GM10266 (cell line): ENCODE data around the gene AFF2.

ENCODE experiments used
- DNase-seq: peaks from one replicate; pipeline ENCODE4 v3.0.0; 2012; ENCODE audit errors: extremely low spot score
- TF ChIP-seq, protein P1 (sequence below): IDR thresholded peaks from 2 replicates; pipeline ENCODE4 v1.5.1; 2012; ENCODE audit warnings: mild to moderate bottlenecking, low read depth; ENCODE audit not compliant: control insufficient read depth, insufficient read depth; ENCODE audit errors: missing control alignments

The AFF2 gene

DNA sequence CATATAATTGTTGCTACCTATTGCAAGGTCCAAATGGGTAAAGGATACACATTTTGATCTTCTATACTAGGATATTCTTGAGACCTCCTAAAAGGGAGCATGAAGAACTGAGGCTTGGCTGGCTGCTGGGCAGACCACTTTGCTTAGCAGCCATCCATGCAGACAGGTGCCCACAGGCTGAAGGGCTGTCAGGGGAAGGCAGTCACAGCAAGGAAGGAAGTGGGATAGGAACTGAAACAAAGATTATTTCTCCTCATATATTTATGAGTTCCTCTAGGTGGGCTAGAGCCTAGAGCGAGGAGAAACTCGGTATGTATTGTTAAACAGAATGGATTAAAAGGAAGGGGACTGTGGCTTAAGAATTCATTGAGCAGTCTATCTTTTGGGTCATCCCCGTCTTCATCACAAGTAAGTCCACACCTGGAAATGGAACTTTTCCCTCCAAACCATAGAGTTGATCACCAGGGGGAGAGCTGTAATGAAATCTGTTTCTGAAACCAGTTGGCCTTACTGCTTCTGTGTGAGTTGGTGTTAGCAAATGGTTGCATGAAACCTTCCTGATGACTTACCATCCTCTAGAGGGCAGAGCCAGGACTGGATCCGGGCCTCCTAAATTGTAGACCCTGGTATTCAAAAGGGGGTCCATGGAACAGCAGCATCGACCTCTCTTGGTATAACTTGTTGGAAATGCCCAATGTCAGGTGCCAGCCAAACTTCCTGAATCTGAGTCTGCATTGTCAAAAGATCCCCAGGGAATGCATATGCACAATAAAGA lies 42.3 kb downstream of the AFF2 start:
- no peak for DNase-seq
- TF ChIP-seq, protein P1, sequence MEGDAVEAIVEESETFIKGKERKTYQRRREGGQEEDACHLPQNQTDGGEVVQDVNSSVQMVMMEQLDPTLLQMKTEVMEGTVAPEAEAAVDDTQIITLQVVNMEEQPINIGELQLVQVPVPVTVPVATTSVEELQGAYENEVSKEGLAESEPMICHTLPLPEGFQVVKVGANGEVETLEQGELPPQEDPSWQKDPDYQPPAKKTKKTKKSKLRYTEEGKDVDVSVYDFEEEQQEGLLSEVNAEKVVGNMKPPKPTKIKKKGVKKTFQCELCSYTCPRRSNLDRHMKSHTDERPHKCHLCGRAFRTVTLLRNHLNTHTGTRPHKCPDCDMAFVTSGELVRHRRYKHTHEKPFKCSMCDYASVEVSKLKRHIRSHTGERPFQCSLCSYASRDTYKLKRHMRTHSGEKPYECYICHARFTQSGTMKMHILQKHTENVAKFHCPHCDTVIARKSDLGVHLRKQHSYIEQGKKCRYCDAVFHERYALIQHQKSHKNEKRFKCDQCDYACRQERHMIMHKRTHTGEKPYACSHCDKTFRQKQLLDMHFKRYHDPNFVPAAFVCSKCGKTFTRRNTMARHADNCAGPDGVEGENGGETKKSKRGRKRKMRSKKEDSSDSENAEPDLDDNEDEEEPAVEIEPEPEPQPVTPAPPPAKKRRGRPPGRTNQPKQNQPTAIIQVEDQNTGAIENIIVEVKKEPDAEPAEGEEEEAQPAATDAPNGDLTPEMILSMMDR: no peak

DNA sequence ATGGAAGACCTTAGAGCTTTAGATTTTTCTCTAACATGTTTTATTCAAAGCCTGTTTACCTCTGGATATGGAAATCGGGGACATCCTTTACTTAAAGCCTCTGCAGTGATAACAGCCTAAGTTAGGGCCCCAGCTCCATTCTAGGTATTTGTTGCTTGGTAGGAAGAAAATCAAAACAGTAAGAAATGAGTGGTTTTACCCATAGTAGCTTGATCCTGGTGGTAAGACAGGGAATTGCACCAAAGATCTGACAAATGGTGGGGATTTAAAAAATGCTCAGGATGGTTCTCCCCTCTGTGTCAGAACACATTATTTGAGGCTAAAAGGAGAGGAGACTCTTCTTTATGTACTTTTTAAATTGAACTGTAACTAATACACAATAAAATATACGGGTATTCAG lies 52.4 kb downstream of the AFF2 start:
- TF ChIP-seq, protein P1: no peak
- DNase-seq: no peak

DNA sequence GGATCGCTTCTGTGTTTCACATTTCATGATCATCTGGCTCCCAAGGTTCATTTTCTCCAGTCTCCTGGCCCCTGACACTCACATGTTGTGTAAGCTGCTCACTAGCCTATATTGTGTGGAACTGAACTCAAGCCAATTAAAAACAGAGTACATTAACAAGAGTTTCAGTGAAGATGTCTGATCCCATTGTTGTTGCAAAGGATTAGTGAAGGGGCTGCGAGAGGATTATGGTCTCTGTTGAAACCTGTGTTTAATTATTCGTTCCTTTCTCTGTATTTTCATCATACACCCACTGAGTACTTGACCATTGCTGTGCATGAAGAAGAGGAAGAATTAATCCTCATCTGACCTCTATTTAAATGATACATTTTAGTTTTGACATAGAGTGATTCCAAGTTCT lies 54.7 kb downstream of the AFF2 start:
- DNase-seq: no peak
- TF ChIP-seq, protein P1: no peak

DNA sequence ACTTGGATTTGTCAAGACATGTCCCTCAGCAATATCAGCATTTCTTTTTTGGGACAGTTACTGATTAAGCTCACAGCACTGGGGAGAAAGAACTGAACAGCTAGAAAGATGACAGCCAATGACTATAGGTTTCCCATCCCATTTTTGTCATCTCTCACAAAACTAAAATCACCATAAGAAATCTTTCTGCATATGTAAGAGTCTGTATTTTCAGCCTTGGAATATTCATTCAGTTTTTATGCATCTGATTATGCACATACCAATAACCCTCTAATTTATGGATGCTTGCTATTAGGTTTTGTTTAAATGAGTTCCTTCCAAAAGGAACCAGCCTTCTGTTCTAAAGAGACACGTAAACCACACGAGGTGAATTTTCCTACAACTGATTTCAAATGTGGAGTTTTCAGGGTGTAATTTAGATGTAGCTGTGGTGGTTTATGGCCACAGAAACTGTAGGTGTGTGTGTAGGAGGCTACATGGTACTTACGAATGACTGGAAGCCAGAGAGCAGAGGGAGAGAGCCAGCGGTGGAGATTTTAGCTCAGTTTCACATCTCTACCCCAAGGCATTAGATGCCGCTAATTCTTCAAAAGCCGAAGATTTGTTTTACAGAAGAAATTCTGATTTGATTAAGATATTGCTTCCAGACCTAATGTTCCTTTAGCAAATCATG lies 55.3 kb downstream of the AFF2 start:
- TF ChIP-seq, protein P1: no peak
- no peak for DNase-seq

DNA sequence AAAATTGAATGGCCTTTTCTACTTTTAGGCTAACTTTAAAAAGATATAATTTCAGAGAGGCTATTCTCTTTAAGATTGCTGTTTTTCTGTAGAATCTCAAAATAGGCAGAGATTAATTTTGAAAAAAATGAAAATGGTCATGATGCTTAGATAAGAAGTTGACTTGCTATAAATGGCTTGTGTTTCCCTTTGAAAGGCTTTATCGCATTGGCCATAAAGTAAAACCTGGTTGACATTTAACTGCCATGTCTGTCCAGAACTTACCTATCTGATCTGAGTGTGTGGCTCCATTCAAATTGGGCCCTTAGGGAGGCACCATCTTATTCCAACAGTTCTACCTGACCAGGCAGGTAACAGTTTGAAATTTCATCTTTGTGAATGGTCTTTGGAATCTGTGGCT lies 56.1 kb downstream of the AFF2 start:
- DNase-seq: no peak
- TF ChIP-seq, protein P1: no peak

DNA sequence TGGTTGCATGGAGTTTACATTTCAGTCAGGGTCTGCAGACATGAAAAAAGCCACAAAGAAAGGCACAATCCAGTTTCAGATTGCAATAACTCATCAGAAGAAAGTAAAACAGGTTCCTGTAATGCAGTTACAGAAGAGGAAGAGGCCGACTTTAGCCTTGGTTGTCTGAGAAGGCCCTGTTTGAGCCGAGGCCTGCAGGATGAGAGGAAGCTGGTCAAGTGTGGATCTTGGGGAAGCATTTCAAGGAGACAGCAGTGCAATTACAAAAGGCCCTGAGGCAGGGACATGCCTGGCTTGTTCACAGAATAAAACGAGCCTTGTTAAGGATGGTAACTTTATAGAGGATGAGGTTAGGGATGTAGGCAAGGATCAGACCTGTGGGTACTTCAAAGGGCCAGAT lies 62.4 kb downstream of the AFF2 start:
- TF ChIP-seq, protein P1: no peak
- no peak for DNase-seq

DNA sequence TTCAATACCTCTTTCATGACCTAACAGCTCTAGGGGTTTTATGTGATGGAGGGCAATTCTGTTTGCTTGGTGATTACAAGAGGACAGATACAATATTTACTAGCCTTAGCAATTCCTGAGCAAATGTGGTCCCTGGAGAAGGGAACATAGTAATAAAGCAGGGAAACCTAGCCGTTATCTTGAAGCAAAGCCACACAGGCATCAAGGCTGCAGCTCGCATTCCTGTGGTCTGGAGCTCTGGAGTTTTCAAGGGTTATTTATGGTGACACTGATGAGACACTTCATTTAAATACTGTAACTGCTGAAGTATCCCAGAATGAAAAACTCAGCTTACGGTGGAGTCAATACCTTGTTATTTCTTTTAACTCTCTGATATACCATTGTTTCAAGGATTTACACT lies 66.8 kb downstream of the AFF2 start:
- TF ChIP-seq, protein P1: no peak

More for the DNA sequence above, 66.8 kb downstream of the AFF2 start:
- no peak for DNase-seq
